Left lung (tissue), 10 donors: ENCODE data around the gene DECR2. TPM values are rescaled to one million over a fixed set of nuclear protein-coding genes. Genes with fewer than 3 reads are reported as not detected.

Source experiments
- ATAC-seq: fragments of 200-7000 bp; cut with Tn5 transposase; one replicate; pipeline ENCODE4 v1.9.1; 2020; ENCODE audit warnings: moderate library complexity
- DNase-seq, 4 donors: peaks; one replicate each; pipeline ENCODE4 v3.0.0-alpha.2; 2013 to 2020
- H3K27ac ChIP-seq, 2 donors: fragments of 200-600 bp; sonication (generic) in 1 of 2; one replicate each; pipeline versions ENCODE4 v1.5.0 to v1.8.0; 2020 to 2021
- H3K27me3 ChIP-seq, 2 donors: fragments of 200-600 bp; sonication (generic) in 1 of 2; one replicate each; pipeline versions ENCODE4 v1.5.0 to v1.8.0; 2020 to 2021
- H3K36me3 ChIP-seq, 2 donors: fragments of 200-600 bp; sonication (generic) in 1 of 2; one replicate each; pipeline versions ENCODE4 v1.5.0 to v1.8.0; 2020 to 2021
- H3K4me1 ChIP-seq, 2 donors: fragments of 200-600 bp; one replicate each; pipeline ENCODE4 v1.8.0; 2021
- H3K4me3 ChIP-seq, 2 donors: fragments of 200-600 bp; sonication (generic) in 1 of 2; one replicate each; pipeline versions ENCODE4 v1.5.0 to v1.8.0; 2020 to 2021; ENCODE audit warnings: mild to moderate bottlenecking in 1 of 2
- H3K9me3 ChIP-seq, 2 donors: fragments of 200-600 bp; sonication (generic) in 1 of 2; one replicate each; pipeline versions ENCODE4 v1.5.0 to v1.8.0; 2020 to 2021
- intact Hi-C, 2 donors: fragments of 100-400 bp; cut with DNase I; formaldehyde crosslinking; loops; one replicate each; pipeline versions ENCODE4 v1.11.2 to v1.14.2; 2022
- polyA plus RNA-seq, 6 donors: library from polyadenylated mRNA; unstranded; fragments of 120-200 nt; gene quantifications; one replicate each; pipeline ENCODE4 v1.2.1, GENCODE V29; 2013; ENCODE audit not compliant: insufficient read length in 6 of 6
- total RNA-seq, 2 donors: library from RNA; stranded (reverse); fragmentation: NEBNext Ultra II Directional; extraction: Animal tissue kit (Norgen Biotek cat#: 25700); gene quantifications; one replicate each; pipeline ENCODE4 v1.2.1, GENCODE V29; 2021
- TF ChIP-seq, protein P1 (sequence below), 2 donors: fragments of 200-600 bp; sonication (generic) in 1 of 2; IDR thresholded peaks; one replicate each; pipeline versions ENCODE4 v1.5.0 to v1.8.0; 2021; ENCODE audit warnings: antibody characterized with exemption in 2 of 2
- donor health status: DM: no; HTN: yes; CAD: no.
- donor health status: DM: no; HTN: no; CAD: no.

Gene DECR2
- total and polyA plus RNA-seq, 8 donors = 10.3 to 25.1 (median 16.7) TPM

- ATAC-seq = no peak
- DNase-seq = peak in 1 of 4 donors; percentile 77
- Histone ChIP-seq H3K4me3 (no peak overlapping the region), H3K27me3 (no peaks in the 10 kb centered on the region), H3K4me1 (peaks cover 0 to 29% of the 10 kb centered on the region in 2 donors), H3K27ac (no peak overlapping the region), H3K9me3 (no peaks in the 10 kb centered on the region), H3K36me3 (no peaks in the 10 kb centered on the region)
- TF ChIP-seq, protein P1, sequence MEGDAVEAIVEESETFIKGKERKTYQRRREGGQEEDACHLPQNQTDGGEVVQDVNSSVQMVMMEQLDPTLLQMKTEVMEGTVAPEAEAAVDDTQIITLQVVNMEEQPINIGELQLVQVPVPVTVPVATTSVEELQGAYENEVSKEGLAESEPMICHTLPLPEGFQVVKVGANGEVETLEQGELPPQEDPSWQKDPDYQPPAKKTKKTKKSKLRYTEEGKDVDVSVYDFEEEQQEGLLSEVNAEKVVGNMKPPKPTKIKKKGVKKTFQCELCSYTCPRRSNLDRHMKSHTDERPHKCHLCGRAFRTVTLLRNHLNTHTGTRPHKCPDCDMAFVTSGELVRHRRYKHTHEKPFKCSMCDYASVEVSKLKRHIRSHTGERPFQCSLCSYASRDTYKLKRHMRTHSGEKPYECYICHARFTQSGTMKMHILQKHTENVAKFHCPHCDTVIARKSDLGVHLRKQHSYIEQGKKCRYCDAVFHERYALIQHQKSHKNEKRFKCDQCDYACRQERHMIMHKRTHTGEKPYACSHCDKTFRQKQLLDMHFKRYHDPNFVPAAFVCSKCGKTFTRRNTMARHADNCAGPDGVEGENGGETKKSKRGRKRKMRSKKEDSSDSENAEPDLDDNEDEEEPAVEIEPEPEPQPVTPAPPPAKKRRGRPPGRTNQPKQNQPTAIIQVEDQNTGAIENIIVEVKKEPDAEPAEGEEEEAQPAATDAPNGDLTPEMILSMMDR (IDR thresholded peaks at IDR 0.05) = no peak
- intact Hi-C loops = loop anchor here in 1 of 2 donors (10.0 kb wide), 1 partner anchor 140 kb away; no protein-coding TSS in a partner anchor
Observed at GRCh38 chr16:354291-354881, 47.3 kb upstream of the DECR2 start.

DNA sequence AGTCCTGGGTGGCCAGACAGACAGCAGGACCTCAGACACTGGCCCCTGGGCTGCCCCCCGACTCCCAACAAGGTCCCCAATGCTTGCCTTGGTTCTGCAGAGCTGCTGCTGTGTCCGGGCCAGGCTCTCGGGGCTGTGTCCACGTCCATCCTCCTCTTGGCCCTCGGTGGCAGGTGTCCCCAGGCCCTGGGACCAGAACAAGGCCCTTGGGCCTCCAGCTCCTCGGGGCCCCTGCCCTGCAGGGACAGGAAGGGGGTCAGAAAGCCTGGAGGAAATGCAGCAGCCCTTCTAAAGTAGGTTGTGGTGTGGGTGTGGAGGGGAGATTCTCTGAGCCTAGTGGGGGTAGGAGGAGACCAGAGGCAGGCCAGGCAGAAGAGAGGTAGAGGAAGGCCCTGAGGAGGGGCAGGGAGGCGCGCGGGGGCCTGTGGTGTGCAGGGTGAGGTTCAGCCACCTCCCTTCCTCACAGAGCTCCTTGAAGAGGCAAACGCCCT, 46.7 kb upstream of the DECR2 start:
- no peaks in the 10 kb centered on the region for H3K36me3 ChIP-seq
- no peak for ATAC-seq
- intact Hi-C loops = loop anchor here in 1 of 2 donors (10.0 kb wide), 1 partner anchor 140 kb away; no protein-coding TSS in a partner anchor
- DNase-seq = peak in 1 of 4 donors; percentile 74
- TF ChIP-seq, protein P1 (IDR thresholded peaks at IDR 0.05) = no peak
- H3K9me3 ChIP-seq = no peaks in the 10 kb centered on the region
- peaks cover 0 to 24% of the 10 kb centered on the region in 2 donors for H3K4me1 ChIP-seq
- no peaks in the 10 kb centered on the region for H3K27me3 ChIP-seq
- no peak overlapping the region for H3K27ac ChIP-seq
- no peak overlapping the region for H3K4me3 ChIP-seq

- intact Hi-C loops = loop anchor here in 1 of 2 donors (10.0 kb wide), 1 partner anchor 142 kb away; no protein-coding TSS in a partner anchor
Observed at GRCh38 chr16:356741-357140, 44.9 kb upstream of the DECR2 start.

DNA sequence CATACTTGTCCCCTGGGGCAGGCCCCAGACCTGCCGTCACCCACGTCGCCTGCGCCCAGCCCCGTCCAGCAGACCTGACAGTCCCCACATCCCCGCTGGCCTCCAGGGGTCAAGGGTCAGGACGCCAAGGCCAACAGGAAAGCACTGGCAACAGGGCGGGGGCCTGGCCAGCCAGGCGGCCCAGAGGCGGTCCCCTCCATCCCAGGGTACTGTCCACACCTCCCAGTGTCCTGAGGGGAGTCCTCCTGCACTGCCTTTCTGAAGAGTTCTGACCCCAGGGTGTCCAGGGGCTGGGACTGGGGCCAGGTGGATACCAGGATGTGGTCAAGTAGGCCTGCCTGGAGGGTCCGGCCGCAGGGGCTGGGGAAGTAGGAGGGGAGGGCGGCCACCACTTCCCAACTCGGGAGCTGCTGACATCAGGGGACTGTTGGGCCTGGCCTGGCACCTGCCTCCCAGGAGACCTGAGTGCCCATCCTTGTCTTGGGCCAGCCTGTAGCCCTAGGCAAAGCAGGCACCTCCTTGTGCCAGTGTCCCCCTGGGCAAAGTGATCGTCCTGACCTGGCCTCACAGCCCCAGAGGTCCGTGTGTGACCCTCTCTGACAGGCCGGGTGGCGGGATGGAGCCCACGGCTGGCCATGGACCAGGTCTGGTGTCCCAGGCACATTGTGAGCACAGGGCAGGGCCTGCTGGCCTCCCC, 42.5 kb upstream of the DECR2 start:
- H3K9me3 ChIP-seq = no peaks in the 10 kb centered on the region
- DNase-seq (peak in 1 of 4 donors; percentile 79), ATAC-seq (no peak)
- no peak overlapping the region for H3K4me3 ChIP-seq
- TF ChIP-seq, protein P1 (IDR thresholded peaks at IDR 0.05) = no peak
- peaks cover 0 to 7% of the 10 kb centered on the region in 2 donors for H3K4me1 ChIP-seq
- peaks cover 0 to 14% of the 10 kb centered on the region in 2 donors for H3K27me3 ChIP-seq
- intact Hi-C loops = loop anchor here in 1 of 2 donors (10.0 kb wide), 1 partner anchor 144 kb away; no protein-coding TSS in a partner anchor
- H3K27ac ChIP-seq = no peak overlapping the region
- H3K36me3 ChIP-seq = no peaks in the 10 kb centered on the region

More at GRCh38 chr16:356741-357140, 44.9 kb upstream of the DECR2 start:
- no peak for ATAC-seq
- DNase-seq = peak in 1 of 4 donors; percentile 57
- no peaks in the 10 kb centered on the region for H3K27me3 ChIP-seq
- H3K27ac ChIP-seq = no peak overlapping the region
- H3K9me3 ChIP-seq = no peaks in the 10 kb centered on the region
- H3K4me1 ChIP-seq = peaks cover 0 to 9% of the 10 kb centered on the region in 2 donors
- TF ChIP-seq, protein P1 (IDR thresholded peaks at IDR 0.05) = no peak
- H3K4me3 ChIP-seq = no peak overlapping the region
- no peaks in the 10 kb centered on the region for H3K36me3 ChIP-seq
